ENCODE measurements around the gene ADAD2.

Gene ADAD2

DNA sequence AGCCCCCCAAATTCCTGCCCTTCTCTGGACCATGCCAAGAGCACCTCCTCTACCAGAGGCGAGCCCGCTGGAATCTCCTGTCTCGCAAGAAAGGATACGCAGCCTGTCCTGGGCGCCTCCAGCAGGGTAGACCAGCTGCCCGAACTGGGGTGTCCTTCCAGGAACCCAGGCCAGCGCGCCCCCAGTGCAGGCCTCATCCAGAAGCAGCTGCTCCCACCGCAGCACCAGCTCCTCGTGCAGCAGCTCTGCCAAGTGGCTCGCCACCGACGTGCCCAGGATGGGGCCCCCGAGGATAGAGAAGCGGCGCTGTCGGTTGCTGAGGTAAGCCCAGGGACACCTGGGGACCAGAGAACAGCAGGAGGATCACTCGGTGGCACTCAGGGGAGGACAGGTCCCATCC lies 8.9 kb upstream of the ADAD2 start:
- H3K27ac Mint-ChIP-seq = no peak overlapping the region
- H3K4me1 Mint-ChIP-seq (ENCODE audit: low read depth) = peaks cover 15% of the 10 kb centered on the region
- no peaks in the 10 kb centered on the region for H3K27me3 Mint-ChIP-seq (ENCODE audit: low read depth)
- H3K36me3 Mint-ChIP-seq (ENCODE audit: low read depth) = peaks cover 12% of the 10 kb centered on the region
- H3K9me3 Mint-ChIP-seq = no peaks in the 10 kb centered on the region
- H3K4me3 Mint-ChIP-seq = no peak overlapping the region

DNA sequence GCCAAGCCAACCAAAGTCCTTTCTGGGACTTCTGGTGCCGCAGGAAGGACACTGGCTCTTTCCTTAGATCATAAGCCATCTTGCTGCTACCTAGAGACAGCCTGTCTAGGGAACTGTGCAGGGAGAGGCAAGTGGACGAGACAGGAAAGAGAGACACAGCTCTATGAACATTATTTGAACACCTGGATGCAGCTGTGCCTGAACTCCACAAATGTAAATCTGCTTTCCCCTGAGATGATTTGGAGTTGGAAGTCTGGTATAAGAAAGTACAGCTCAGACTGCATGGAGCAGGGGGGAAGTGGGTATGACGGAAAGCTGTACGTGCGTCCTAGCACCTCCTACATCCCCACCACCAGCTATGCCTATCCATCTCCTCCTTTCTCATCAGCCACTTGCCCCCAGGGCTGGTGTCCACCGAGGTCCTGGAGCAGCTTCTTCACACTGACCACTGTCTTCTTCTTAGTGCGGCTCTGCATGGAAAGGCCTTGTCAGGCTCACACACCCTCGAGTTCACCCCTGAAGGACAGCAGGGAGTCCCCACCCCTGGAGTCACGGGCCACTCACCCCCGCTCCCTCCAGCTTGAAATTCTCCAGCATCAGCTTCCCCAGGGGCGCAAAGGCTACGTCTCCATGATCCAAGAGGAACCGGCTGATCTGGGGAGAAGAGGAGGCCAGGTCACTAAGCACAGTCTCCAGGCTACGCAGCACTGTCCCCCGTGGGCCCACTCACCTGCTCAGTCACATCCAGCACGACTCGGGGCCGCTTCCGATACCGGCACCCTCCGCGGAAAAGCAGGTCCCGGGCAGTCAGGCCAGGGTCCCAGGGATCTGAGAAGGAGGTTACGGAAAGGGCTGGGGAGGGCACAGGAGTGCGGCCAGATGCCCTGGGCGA lies 8.0 kb upstream of the ADAD2 start:
- Mint-ChIP-seq H3K27me3 (ENCODE audit: low read depth) (no peaks in the 10 kb centered on the region), H3K4me1 (ENCODE audit: low read depth) (peaks cover 16% of the 10 kb centered on the region), H3K27ac (no peak overlapping the region), H3K9me3 (no peaks in the 10 kb centered on the region), H3K4me3 (no peak overlapping the region), H3K36me3 (ENCODE audit: low read depth) (peaks cover 9% of the 10 kb centered on the region)

- Mint-ChIP-seq H3K27ac (no peak overlapping the region), H3K4me3 (no peak overlapping the region), H3K27me3 (ENCODE audit: low read depth) (no peaks in the 10 kb centered on the region), H3K9me3 (no peaks in the 10 kb centered on the region), H3K4me1 (ENCODE audit: low read depth) (peaks cover 16% of the 10 kb centered on the region), H3K36me3 (ENCODE audit: low read depth) (peaks cover 7% of the 10 kb centered on the region)
These were observed 7.4 kb upstream of the ADAD2 start for GRCh38 chr16:84183572-84183875.

GRCh38 chr16:84183911-84184591 lies 6.9 kb upstream of the ADAD2 start:
- Mint-ChIP-seq H3K4me1 (ENCODE audit: low read depth) (peaks cover 16% of the 10 kb centered on the region), H3K4me3 (no peak overlapping the region), H3K27ac (no peak overlapping the region), H3K36me3 (ENCODE audit: low read depth) (peaks cover 7% of the 10 kb centered on the region), H3K9me3 (no peaks in the 10 kb centered on the region), H3K27me3 (ENCODE audit: low read depth) (no peaks in the 10 kb centered on the region)

DNA sequence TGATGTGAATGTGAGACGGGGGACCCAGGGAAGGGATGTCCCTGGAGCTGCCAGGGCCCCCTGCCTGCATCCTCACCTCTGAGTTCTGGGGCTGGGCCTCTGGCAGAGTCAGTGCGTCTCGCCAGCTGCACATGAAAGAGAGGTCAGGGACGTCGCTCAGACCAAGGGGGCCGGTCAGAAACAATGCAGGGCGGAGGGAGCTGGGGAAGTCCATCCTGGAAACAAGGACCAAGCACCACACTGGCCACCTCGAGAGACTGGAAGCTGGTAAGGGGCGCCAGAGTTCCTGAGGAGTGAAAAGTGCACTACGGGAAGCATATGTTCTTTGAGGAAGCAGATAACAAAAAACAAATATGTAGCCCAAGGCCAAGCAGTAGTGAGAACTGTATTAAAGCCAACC lies 6.2 kb upstream of the ADAD2 start:
- Mint-ChIP-seq H3K36me3 (ENCODE audit: low read depth) (peaks cover 7% of the 10 kb centered on the region), H3K27ac (no peak overlapping the region), H3K4me3 (peak overlapping the region; percentile 90), H3K9me3 (no peaks in the 10 kb centered on the region), H3K4me1 (ENCODE audit: low read depth) (peaks cover 16% of the 10 kb centered on the region), H3K27me3 (ENCODE audit: low read depth) (no peaks in the 10 kb centered on the region)

DNA sequence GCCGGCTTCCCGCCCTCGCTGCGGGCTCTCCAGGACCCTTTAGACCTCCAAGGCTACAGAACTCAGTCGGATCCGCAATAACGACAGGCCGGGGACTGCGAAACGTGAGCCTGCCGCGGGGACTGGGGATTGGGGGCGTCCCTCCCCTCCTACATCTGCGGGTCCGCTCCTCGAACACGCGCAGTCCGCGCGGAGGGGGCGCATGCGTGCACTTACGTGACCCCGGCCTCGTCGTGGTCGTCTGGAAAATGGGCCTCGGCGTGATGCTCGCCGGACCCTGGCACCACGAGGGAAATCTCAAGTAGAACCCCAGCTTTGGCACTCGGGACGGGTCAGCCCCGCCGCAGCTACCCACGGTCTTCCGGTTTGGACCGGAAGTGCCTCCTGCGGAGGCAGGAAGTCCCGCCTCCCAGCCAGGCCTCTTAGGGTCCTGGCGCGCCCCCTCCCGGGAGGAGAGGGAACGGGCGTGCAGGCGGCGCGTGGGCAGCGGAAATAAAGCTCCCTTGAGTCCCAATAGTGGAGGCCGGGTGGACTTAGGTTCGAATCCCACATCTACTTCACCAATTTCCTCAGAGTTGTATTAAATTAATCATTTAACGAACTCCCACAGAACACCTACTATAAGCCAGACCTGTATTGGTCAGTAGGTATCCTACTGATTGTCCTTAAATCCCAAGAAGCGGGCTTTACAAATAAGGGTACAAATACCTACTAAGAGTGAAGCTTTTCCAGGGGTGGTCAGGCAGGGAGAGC lies 4.1 kb upstream of the ADAD2 start, which contains the start of gene TAF1C:
TAF1C (minus strand) TSS at position 373 of the 753 bp plus-strand sequence. CDS start 2,069 bp downstream, outside the sequence.
- no peaks in the 10 kb centered on the region for H3K9me3 Mint-ChIP-seq
- peaks cover 16% of the 10 kb centered on the region for H3K4me1 Mint-ChIP-seq (ENCODE audit: low read depth)
- peak within 1 kb of the TSS; percentile 82 for H3K27ac Mint-ChIP-seq

DNA sequence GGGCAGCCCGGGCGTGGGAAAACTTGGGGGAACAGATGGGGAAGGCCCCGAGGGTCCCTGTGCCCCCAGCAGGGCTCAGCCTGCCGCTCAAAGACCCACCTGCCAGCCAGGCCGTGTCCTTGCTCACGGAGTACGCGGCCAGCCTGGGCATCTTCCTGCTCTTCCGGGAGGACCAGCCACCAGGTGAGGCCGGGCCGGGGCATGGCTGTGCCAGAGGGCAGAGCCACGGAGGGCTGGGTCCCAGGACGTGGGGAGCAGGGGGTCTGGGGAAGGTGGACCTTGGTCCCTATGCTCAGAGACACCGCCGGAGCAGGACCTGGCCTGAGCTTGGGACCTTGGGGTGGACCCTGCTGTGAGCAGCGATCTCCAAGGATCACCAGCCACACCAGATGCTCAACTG lies 509 bp downstream of the ADAD2 start:
- Mint-ChIP-seq H3K27me3 (ENCODE audit: low read depth) (no peaks in the 10 kb centered on the region), H3K9me3 (no peaks in the 10 kb centered on the region), H3K4me1 (ENCODE audit: low read depth) (peaks cover 19% of the 10 kb centered on the region), H3K27ac (no peak overlapping the region), H3K36me3 (ENCODE audit: low read depth) (no peaks in the 10 kb centered on the region), H3K4me3 (no peak overlapping the region)

More for the DNA sequence above, 4.1 kb upstream of the ADAD2 start, which contains the start of gene TAF1C:
- Mint-ChIP-seq H3K4me3 (peak within 1 kb of the TSS; percentile 90), H3K36me3 (ENCODE audit: low read depth) (peaks cover 7% of the 10 kb centered on the region), H3K27me3 (ENCODE audit: low read depth) (no peaks in the 10 kb centered on the region)

DNA sequence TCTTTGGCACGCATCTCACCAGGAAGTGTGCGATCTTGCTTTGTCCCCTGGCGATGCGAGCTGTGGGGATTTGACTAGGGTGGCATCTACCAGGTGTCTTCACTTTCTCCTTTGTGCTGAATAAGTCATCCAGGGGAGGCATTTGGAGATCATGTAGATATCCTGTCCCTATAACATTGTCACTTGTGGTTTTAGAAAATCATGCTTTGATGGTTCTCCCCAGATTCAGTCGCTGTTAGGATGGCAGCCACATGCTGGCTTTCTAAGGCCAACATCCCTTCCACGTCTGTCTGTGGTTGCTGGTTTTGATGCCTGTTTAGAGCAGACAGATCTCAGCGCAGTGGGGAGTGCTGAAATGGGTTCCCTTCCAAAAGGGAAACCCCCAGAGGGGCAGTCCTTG lies 2.5 kb downstream of the ADAD2 start:
- no peak overlapping the region for H3K4me3 Mint-ChIP-seq
- H3K27ac Mint-ChIP-seq = peak overlapping the region; percentile 62
- H3K9me3 Mint-ChIP-seq = no peaks in the 10 kb centered on the region

GRCh38 chr16:84194018-84194417 lies 3.1 kb downstream of the ADAD2 start:
- H3K4me3 Mint-ChIP-seq = no peak overlapping the region
- H3K9me3 Mint-ChIP-seq = no peaks in the 10 kb centered on the region
- no peaks in the 10 kb centered on the region for H3K36me3 Mint-ChIP-seq (ENCODE audit: low read depth)
- no peaks in the 10 kb centered on the region for H3K27me3 Mint-ChIP-seq (ENCODE audit: low read depth)
- H3K27ac Mint-ChIP-seq = peak overlapping the region; percentile 62
- H3K4me1 Mint-ChIP-seq (ENCODE audit: low read depth) = peaks cover 17% of the 10 kb centered on the region

More for the DNA sequence above, 2.5 kb downstream of the ADAD2 start:
- Mint-ChIP-seq H3K4me1 (ENCODE audit: low read depth) (peaks cover 17% of the 10 kb centered on the region), H3K36me3 (ENCODE audit: low read depth) (no peaks in the 10 kb centered on the region), H3K27me3 (ENCODE audit: low read depth) (no peaks in the 10 kb centered on the region)

GRCh38 chr16:84194470-84195200 lies 3.7 kb downstream of the ADAD2 start:
- no peaks in the 10 kb centered on the region for H3K27me3 Mint-ChIP-seq (ENCODE audit: low read depth)
- H3K9me3 Mint-ChIP-seq = no peaks in the 10 kb centered on the region
- H3K4me1 Mint-ChIP-seq (ENCODE audit: low read depth) = peaks cover 17% of the 10 kb centered on the region
- H3K4me3 Mint-ChIP-seq = no peak overlapping the region
- no peak overlapping the region for H3K27ac Mint-ChIP-seq
- no peaks in the 10 kb centered on the region for H3K36me3 Mint-ChIP-seq (ENCODE audit: low read depth)

DNA sequence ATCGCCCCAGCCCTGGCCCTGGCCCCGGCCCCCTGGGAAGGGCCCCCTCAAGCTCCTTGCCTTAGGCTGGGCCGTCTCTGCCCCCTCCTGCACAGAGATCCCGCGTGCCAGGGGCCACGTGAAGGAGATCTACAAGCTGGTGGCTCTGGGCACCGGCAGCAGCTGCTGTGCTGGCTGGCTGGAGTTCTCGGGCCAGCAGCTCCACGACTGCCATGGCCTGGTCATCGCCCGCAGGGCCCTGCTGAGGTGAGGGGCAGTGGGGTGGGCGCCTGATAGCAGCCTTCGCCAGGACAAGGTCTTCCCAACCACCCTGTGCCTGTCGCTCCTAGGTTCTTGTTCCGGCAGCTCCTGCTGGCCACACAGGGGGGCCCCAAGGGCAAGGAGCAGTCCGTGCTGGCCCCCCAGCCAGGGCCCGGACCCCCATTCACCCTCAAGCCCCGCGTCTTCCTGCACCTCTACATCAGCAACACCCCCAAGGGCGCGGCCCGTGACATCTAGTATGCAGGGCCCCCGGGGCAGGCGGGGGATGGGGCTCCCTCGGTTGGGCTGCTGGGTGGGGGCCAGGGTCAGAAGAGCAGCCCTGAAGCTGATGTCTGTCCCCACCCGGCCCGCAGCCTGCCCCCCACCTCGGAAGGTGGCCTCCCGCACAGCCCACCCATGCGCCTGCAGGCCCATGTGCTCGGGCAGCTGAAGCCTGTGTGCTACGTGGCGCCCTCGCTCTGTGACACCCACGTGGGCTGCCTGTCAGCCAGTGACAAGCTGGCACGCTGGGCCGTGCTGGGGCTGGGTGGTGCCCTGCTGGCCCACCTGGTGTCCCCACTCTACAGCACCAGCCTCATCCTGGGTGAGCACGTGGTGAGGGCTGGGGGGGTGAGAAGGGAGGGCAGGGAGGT lies 4.5 kb downstream of the ADAD2 start:
- Mint-ChIP-seq H3K27me3 (ENCODE audit: low read depth) (no peaks in the 10 kb centered on the region), H3K36me3 (ENCODE audit: low read depth) (no peaks in the 10 kb centered on the region), H3K9me3 (no peaks in the 10 kb centered on the region), H3K4me3 (no peak overlapping the region), H3K4me1 (ENCODE audit: low read depth) (peaks cover 17% of the 10 kb centered on the region), H3K27ac (no peak overlapping the region)

- no peak overlapping the region for H3K4me3 Mint-ChIP-seq
- no peaks in the 10 kb centered on the region for H3K36me3 Mint-ChIP-seq (ENCODE audit: low read depth)
- H3K4me1 Mint-ChIP-seq (ENCODE audit: low read depth) = peaks cover 17% of the 10 kb centered on the region
- no peaks in the 10 kb centered on the region for H3K27me3 Mint-ChIP-seq (ENCODE audit: low read depth)
- no peaks in the 10 kb centered on the region for H3K9me3 Mint-ChIP-seq
- H3K27ac Mint-ChIP-seq = no peak overlapping the region
These were observed 5.1 kb downstream of the ADAD2 start for GRCh38 chr16:84196101-84196500.

GRCh38 chr16:84196727-84197394 lies 5.9 kb downstream of the ADAD2 start:
- Mint-ChIP-seq H3K27ac (no peak overlapping the region), H3K9me3 (no peaks in the 10 kb centered on the region), H3K4me3 (no peak overlapping the region), H3K27me3 (ENCODE audit: low read depth) (no peaks in the 10 kb centered on the region), H3K36me3 (ENCODE audit: low read depth) (no peaks in the 10 kb centered on the region), H3K4me1 (ENCODE audit: low read depth) (peaks cover 17% of the 10 kb centered on the region)

Data from T-helper 1 cell treated with Interleukin-12 subunit alpha and Interleukin-12 subunit beta and Interleukin-4 antibody, amounts not matched to agents 30 μg/mL and 1 μg/mL, for 36 hours (primary cell).